Measurements from ENCODE around the gene IL18RAP.

Gene IL18RAP

GRCh38 chr2:102470168-102470567 lies 47.2 kb downstream of the IL18RAP start:
- TF ChIP-seq CTCF (conservative IDR thresholded peaks at IDR 0.05; ENCODE audit: low read depth, low read length) = no peak
- no peak for DNase-seq (ENCODE audit: low read depth)
- H3K4me3 ChIP-seq (ENCODE audit: low read depth, low read length) = no peak overlapping the region

GRCh38 chr2:102473020-102473419 lies 50.1 kb downstream of the IL18RAP start, which contains the start of gene SLC9A4:
TSS of gene SLC9A4 (plus strand) at chr2:102473226. CDS start at chr2:102473760, 534 bp downstream.
- TF ChIP-seq CTCF (conservative IDR thresholded peaks at IDR 0.05; ENCODE audit: low read depth, low read length) = peak; percentile 93
- H3K4me3 ChIP-seq (ENCODE audit: low read depth, low read length) = no peak within 1 kb of the TSS
- DNase-seq (ENCODE audit: low read depth) = peak; percentile 70

GRCh38 chr2:102473631-102474030 lies 50.7 kb downstream of the IL18RAP start:
- no peak for DNase-seq (ENCODE audit: low read depth)

GRCh38 chr2:102474785-102475184 lies 51.8 kb downstream of the IL18RAP start:
- H3K4me3 ChIP-seq (ENCODE audit: low read depth, low read length) = no peak overlapping the region
- TF ChIP-seq CTCF (conservative IDR thresholded peaks at IDR 0.05; ENCODE audit: low read depth, low read length) = no peak
- DNase-seq (ENCODE audit: low read depth) = no peak

More at GRCh38 chr2:102473631-102474030, 50.7 kb downstream of the IL18RAP start:
- TF ChIP-seq CTCF (conservative IDR thresholded peaks at IDR 0.05; ENCODE audit: low read depth, low read length) = no peak
- no peak overlapping the region for H3K4me3 ChIP-seq (ENCODE audit: low read depth, low read length)

- DNase-seq (ENCODE audit: low read depth) = no peak
- H3K4me3 ChIP-seq (ENCODE audit: low read depth, low read length) = no peak overlapping the region
- TF ChIP-seq CTCF (conservative IDR thresholded peaks at IDR 0.05; ENCODE audit: low read depth, low read length) = no peak
Measured at GRCh38 chr2:102478686-102479470, 55.9 kb downstream of the IL18RAP start.

GRCh38 chr2:102480285-102481195 lies 57.6 kb downstream of the IL18RAP start:
- TF ChIP-seq CTCF (conservative IDR thresholded peaks at IDR 0.05; ENCODE audit: low read depth, low read length) = no peak
- no peak overlapping the region for H3K4me3 ChIP-seq (ENCODE audit: low read depth, low read length)

More at GRCh38 chr2:102480285-102481195, 57.6 kb downstream of the IL18RAP start:
- no peak for DNase-seq (ENCODE audit: low read depth)
